ENCODE data around the gene CDK5RAP2. TPM values are rescaled to one million over a fixed set of nuclear protein-coding genes. Genes with fewer than 3 reads are reported as not detected.

Gene CDK5RAP2
- total and polyA plus RNA-seq, 9 of the 15 experiments (the other 6 are each of a cell fraction or from before 2014, with no cell fraction given), result 19.9 to 68.8 (median 42.2) TPM

DNA sequence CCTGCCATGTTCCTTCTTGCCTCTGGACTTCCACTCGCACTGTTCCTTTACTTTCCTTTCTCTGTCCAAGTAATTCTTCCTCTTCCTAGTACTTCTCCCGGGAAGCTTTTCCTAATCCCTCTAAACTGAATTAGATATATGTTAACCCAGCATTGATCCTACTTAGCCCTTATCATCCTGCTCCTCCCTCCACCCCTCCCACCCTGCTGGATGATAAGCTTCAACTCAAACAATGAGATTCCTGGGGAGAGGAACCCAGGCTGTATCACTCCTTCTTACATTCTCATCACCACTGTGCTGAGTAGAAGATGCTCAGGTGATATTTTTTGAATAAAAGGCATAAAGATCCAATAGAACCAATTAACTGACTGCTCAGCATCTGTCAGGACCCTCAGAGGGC is 45.7 kb downstream of the CDK5RAP2 start (continued):
- TF ChIP-seq, protein P1, sequence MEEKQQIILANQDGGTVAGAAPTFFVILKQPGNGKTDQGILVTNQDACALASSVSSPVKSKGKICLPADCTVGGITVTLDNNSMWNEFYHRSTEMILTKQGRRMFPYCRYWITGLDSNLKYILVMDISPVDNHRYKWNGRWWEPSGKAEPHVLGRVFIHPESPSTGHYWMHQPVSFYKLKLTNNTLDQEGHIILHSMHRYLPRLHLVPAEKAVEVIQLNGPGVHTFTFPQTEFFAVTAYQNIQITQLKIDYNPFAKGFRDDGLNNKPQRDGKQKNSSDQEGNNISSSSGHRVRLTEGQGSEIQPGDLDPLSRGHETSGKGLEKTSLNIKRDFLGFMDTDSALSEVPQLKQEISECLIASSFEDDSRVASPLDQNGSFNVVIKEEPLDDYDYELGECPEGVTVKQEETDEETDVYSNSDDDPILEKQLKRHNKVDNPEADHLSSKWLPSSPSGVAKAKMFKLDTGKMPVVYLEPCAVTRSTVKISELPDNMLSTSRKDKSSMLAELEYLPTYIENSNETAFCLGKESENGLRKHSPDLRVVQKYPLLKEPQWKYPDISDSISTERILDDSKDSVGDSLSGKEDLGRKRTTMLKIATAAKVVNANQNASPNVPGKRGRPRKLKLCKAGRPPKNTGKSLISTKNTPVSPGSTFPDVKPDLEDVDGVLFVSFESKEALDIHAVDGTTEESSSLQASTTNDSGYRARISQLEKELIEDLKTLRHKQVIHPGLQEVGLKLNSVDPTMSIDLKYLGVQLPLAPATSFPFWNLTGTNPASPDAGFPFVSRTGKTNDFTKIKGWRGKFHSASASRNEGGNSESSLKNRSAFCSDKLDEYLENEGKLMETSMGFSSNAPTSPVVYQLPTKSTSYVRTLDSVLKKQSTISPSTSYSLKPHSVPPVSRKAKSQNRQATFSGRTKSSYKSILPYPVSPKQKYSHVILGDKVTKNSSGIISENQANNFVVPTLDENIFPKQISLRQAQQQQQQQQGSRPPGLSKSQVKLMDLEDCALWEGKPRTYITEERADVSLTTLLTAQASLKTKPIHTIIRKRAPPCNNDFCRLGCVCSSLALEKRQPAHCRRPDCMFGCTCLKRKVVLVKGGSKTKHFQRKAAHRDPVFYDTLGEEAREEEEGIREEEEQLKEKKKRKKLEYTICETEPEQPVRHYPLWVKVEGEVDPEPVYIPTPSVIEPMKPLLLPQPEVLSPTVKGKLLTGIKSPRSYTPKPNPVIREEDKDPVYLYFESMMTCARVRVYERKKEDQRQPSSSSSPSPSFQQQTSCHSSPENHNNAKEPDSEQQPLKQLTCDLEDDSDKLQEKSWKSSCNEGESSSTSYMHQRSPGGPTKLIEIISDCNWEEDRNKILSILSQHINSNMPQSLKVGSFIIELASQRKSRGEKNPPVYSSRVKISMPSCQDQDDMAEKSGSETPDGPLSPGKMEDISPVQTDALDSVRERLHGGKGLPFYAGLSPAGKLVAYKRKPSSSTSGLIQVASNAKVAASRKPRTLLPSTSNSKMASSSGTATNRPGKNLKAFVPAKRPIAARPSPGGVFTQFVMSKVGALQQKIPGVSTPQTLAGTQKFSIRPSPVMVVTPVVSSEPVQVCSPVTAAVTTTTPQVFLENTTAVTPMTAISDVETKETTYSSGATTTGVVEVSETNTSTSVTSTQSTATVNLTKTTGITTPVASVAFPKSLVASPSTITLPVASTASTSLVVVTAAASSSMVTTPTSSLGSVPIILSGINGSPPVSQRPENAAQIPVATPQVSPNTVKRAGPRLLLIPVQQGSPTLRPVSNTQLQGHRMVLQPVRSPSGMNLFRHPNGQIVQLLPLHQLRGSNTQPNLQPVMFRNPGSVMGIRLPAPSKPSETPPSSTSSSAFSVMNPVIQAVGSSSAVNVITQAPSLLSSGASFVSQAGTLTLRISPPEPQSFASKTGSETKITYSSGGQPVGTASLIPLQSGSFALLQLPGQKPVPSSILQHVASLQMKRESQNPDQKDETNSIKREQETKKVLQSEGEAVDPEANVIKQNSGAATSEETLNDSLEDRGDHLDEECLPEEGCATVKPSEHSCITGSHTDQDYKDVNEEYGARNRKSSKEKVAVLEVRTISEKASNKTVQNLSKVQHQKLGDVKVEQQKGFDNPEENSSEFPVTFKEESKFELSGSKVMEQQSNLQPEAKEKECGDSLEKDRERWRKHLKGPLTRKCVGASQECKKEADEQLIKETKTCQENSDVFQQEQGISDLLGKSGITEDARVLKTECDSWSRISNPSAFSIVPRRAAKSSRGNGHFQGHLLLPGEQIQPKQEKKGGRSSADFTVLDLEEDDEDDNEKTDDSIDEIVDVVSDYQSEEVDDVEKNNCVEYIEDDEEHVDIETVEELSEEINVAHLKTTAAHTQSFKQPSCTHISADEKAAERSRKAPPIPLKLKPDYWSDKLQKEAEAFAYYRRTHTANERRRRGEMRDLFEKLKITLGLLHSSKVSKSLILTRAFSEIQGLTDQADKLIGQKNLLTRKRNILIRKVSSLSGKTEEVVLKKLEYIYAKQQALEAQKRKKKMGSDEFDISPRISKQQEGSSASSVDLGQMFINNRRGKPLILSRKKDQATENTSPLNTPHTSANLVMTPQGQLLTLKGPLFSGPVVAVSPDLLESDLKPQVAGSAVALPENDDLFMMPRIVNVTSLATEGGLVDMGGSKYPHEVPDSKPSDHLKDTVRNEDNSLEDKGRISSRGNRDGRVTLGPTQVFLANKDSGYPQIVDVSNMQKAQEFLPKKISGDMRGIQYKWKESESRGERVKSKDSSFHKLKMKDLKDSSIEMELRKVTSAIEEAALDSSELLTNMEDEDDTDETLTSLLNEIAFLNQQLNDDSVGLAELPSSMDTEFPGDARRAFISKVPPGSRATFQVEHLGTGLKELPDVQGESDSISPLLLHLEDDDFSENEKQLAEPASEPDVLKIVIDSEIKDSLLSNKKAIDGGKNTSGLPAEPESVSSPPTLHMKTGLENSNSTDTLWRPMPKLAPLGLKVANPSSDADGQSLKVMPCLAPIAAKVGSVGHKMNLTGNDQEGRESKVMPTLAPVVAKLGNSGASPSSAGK (IDR thresholded peaks at IDR 0.05), result no peak
- TF ChIP-seq NR3C1 (CRISPR knock-in tag; IDR thresholded peaks at IDR 0.05), result no peak
- no peak for TF ChIP-seq ARID1B (IDR thresholded peaks at IDR 0.05)
- no peak for TF ChIP-seq ZNF780A (CRISPR knock-in tag; IDR thresholded peaks at IDR 0.05)
- TF ChIP-seq, protein P2, sequence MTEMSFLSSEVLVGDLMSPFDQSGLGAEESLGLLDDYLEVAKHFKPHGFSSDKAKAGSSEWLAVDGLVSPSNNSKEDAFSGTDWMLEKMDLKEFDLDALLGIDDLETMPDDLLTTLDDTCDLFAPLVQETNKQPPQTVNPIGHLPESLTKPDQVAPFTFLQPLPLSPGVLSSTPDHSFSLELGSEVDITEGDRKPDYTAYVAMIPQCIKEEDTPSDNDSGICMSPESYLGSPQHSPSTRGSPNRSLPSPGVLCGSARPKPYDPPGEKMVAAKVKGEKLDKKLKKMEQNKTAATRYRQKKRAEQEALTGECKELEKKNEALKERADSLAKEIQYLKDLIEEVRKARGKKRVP (CRISPR knock-in tag; IDR thresholded peaks at IDR 0.05), result no peak
- TF ChIP-seq ATF7 (IDR thresholded peaks at IDR 0.05), result no peak
- TF ChIP-seq TCFL5 (CRISPR knock-in tag; conservative IDR thresholded peaks at IDR 0.05), result no peak
- TF ChIP-seq JUN (IDR thresholded peaks at IDR 0.05; ENCODE audit: borderline replicate concordance, low read depth, low read length), result no peak
- no peak for TF ChIP-seq JUN (CRISPR knock-in tag; IDR thresholded peaks at IDR 0.05; ENCODE audit: borderline replicate concordance)
- TF ChIP-seq POLR2A (conservative IDR thresholded peaks at IDR 0.05), result no peak
- no peak for TF ChIP-seq FUS (optimal IDR thresholded peaks at IDR 0.05; ENCODE audit: low read depth, low read length)
- no peak for TF ChIP-seq GTF2E2 (tag; IDR thresholded peaks at IDR 0.05)
- TF ChIP-seq PCBP1 (IDR thresholded peaks at IDR 0.05; ENCODE audit: low read depth, low read length, poor library complexity, severe bottlenecking), result no peak
- TF ChIP-seq PHF21A (IDR thresholded peaks at IDR 0.05; ENCODE audit: borderline replicate concordance, low read depth), result no peak
- TF ChIP-seq, protein P3, sequence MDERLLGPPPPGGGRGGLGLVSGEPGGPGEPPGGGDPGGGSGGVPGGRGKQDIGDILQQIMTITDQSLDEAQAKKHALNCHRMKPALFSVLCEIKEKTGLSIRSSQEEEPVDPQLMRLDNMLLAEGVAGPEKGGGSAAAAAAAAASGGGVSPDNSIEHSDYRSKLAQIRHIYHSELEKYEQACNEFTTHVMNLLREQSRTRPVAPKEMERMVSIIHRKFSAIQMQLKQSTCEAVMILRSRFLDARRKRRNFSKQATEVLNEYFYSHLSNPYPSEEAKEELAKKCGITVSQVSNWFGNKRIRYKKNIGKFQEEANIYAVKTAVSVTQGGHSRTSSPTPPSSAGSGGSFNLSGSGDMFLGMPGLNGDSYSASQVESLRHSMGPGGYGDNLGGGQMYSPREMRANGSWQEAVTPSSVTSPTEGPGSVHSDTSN (CRISPR knock-in tag; IDR thresholded peaks at IDR 0.05; ENCODE audit: low read depth), result no peak
- TF ChIP-seq, protein P3 (tag; conservative IDR thresholded peaks at IDR 0.05; ENCODE audit: low read depth), result no peak

Measured in K562 (cell line).